HepG2 (cell line): ENCODE measurements around the gene VGLL4. TPM values are rescaled to one million over a fixed set of nuclear protein-coding genes. Genes with fewer than 3 reads are reported as not detected.

Experiments used
- BRCA1 ChIP-seq: sonication (generic); formaldehyde crosslinking; IDR thresholded peaks from 2 replicates; pipeline ENCODE4 v1.4.0; 2020; ENCODE audit warnings: missing genetic modification reagents
- CEBPG ChIP-seq: IDR thresholded peaks from 2 replicates; pipeline ENCODE4 v1.6.1; 2016
- CENPX ChIP-seq: sonication (generic); formaldehyde crosslinking; IDR thresholded peaks from 2 replicates; pipeline ENCODE4 v1.9.0; 2021; ENCODE audit warnings: mild to moderate bottlenecking, missing genetic modification reagents, moderate library complexity
- DMAP1 ChIP-seq: IDR thresholded peaks from 2 replicates; pipeline ENCODE4 v1.6.1; 2016
- ELF1 ChIP-seq: sonication (generic); formaldehyde crosslinking; IDR thresholded peaks from 2 replicates; pipeline ENCODE4 v1.4.0; 2020; ENCODE audit warnings: missing genetic modification reagents
- FOXO1 ChIP-seq: sonication (generic); formaldehyde crosslinking; IDR thresholded peaks from 2 replicates; pipeline ENCODE4 v1.4.0; 2020; ENCODE audit warnings: missing genetic modification reagents
- HDAC2 ChIP-seq: sonication (generic); formaldehyde crosslinking; IDR thresholded peaks from 2 replicates; pipeline ENCODE4 v1.4.0; 2020; ENCODE audit warnings: missing genetic modification reagents
- HOXD1 ChIP-seq: sonication (generic); formaldehyde crosslinking; IDR thresholded peaks from 2 replicates; pipeline ENCODE4 v1.5.0; 2020; ENCODE audit warnings: missing genetic modification reagents
- MLLT10 ChIP-seq: sonication (generic); formaldehyde crosslinking; IDR thresholded peaks from 2 replicates; pipeline ENCODE4 v1.4.0; 2020; ENCODE audit warnings: missing genetic modification reagents
- NCOA5 ChIP-seq: sonication (generic); formaldehyde crosslinking; IDR thresholded peaks from 2 replicates; pipeline ENCODE4 v1.4.0; 2020; ENCODE audit warnings: missing genetic modification reagents
- NFKB2 ChIP-seq: sonication (generic); formaldehyde crosslinking; IDR thresholded peaks from 2 replicates; pipeline ENCODE4 v1.4.0; 2020; ENCODE audit warnings: missing genetic modification reagents, borderline replicate concordance
- SIX4 ChIP-seq: sonication (generic); formaldehyde crosslinking; IDR thresholded peaks from 2 replicates; pipeline ENCODE4 v1.4.0; 2020; ENCODE audit warnings: missing genetic modification reagents
- SP4 ChIP-seq: sonication (generic); formaldehyde crosslinking; IDR thresholded peaks from 2 replicates; pipeline ENCODE4 v1.8.1; 2023; ENCODE audit warnings: mild to moderate bottlenecking, missing genetic modification reagents
- TP53 ChIP-seq: sonication (generic); formaldehyde crosslinking; conservative IDR thresholded peaks from 2 replicates; pipeline ENCODE4 v1.4.0; 2020; ENCODE audit warnings: missing genetic modification reagents
- XRCC5 ChIP-seq: fragments of 200-400 bp; formaldehyde crosslinking; optimal IDR thresholded peaks from 2 replicates; pipeline ENCODE3; 2017; ENCODE audit warnings: mild to moderate bottlenecking, low read length
- ZBTB14 ChIP-seq: sonication (generic); formaldehyde crosslinking; IDR thresholded peaks from 2 replicates; pipeline ENCODE4 v1.4.0; 2020; ENCODE audit warnings: missing genetic modification reagents
- ZFX ChIP-seq: sonication (generic); formaldehyde crosslinking; IDR thresholded peaks from 2 replicates; pipeline ENCODE4 v1.4.0; 2020; ENCODE audit warnings: mild to moderate bottlenecking, low read depth, missing genetic modification reagents, moderate library complexity
- ZMYM4 ChIP-seq: sonication (generic); formaldehyde crosslinking; IDR thresholded peaks from 2 replicates; pipeline ENCODE4 v1.8.1; 2023; ENCODE audit warnings: mild to moderate bottlenecking, missing genetic modification reagents
- ZNF296 ChIP-seq: sonication (generic); formaldehyde crosslinking; conservative IDR thresholded peaks from 2 replicates; pipeline ENCODE4 v1.5.0; 2020; ENCODE audit warnings: mild to moderate bottlenecking, missing genetic modification reagents
- ZNF766 ChIP-seq: sonication (generic); formaldehyde crosslinking; IDR thresholded peaks from 2 replicates; pipeline ENCODE4 v1.5.0; 2020; ENCODE audit warnings: missing genetic modification reagents, borderline replicate concordance
- ZNF773 ChIP-seq: sonication (generic); formaldehyde crosslinking; IDR thresholded peaks from 2 replicates; pipeline ENCODE4 v1.4.0; 2020; ENCODE audit warnings: missing genetic modification reagents, borderline replicate concordance
- ZNF776 ChIP-seq: sonication (generic); formaldehyde crosslinking; IDR thresholded peaks from 2 replicates; pipeline ENCODE4 v1.4.0; 2020; ENCODE audit warnings: mild to moderate bottlenecking, missing genetic modification reagents
- ZSCAN5A ChIP-seq: sonication (generic); formaldehyde crosslinking; IDR thresholded peaks from 2 replicates; pipeline ENCODE4 v1.8.0; 2022; ENCODE audit warnings: mild to moderate bottlenecking, missing genetic modification reagents, borderline replicate concordance
- polyA plus RNA-seq, 8 experiments: library from polyadenylated mRNA; depleted of rRNA in 3 of 8; stranded (reverse) in 7 of 8; unstranded in 1 of 8; fragments of >200 nt; fragmentation: Illumina TruSeq in 4 of 8; extraction: Trizol in 4 of 8; gene quantifications; 2 replicates each; pipeline versions ENCODE4 v1.2.1 to v1.2.3, GENCODE V29; 2011 to 2016; ENCODE audit warnings: low read depth in 4 of 8, missing spikeins in 1 of 8, mixed read lengths in 1 of 8; ENCODE audit not compliant: insufficient read depth in 1 of 8
- total RNA-seq, 5 experiments: library from RNA; depleted of rRNA; stranded (reverse); fragments of >200 nt; fragmentation: Illumina TruSeq; extraction: Trizol; gene quantifications; 2 replicates each; pipeline ENCODE4 v1.2.3, GENCODE V29; 2016; ENCODE audit warnings: low read depth in 1 of 5
- TF ChIP-seq, protein P1 (sequence below): sonication (generic); formaldehyde crosslinking; IDR thresholded peaks from 2 replicates; pipeline ENCODE4 v1.4.0; 2020; ENCODE audit warnings: missing genetic modification reagents, borderline replicate concordance
- TF ChIP-seq, protein P2 (sequence below): sonication (generic); formaldehyde crosslinking; IDR thresholded peaks from 2 replicates; pipeline ENCODE4 v1.5.1; 2020; ENCODE audit warnings: mild to moderate bottlenecking, missing genetic modification reagents, borderline replicate concordance

VGLL4 gene
- total and polyA plus RNA-seq, 2 of the 13 experiments (the other 11 are each of a cell fraction or from before 2014, with no cell fraction given) = 23.2 to 39.0 TPM

GRCh38 chr3:11643605-11644087 lies at the start of gene VGLL4 (continued):
- TF ChIP-seq ZNF296 (CRISPR knock-in tag) (no peak), SP4 (CRISPR knock-in tag) (no peak), ZFX (peak; percentile 64; the same call in 1 of the 2 replicates), ZMYM4 (CRISPR knock-in tag) (peak; percentile 65), ZNF773 (CRISPR knock-in tag) (0 out of 2 replicates have a peak, but pooled peaks have one; percentile 42), NFKB2 (CRISPR knock-in tag) (peak; percentile 66; the same call in 1 of the 2 replicates), XRCC5 (peak; percentile 87), ZBTB14 (CRISPR knock-in tag) (0 out of 2 replicates have a peak, but pooled peaks have one; percentile 7), SIX4 (CRISPR knock-in tag) (0 out of 2 replicates have a peak, but pooled peaks have one; percentile 35), ZNF766 (CRISPR knock-in tag) (0 out of 2 replicates have a peak, but pooled peaks have one; percentile 78), MLLT10 (CRISPR knock-in tag) (no peak), ELF1 (CRISPR knock-in tag) (peak; percentile 80), DMAP1 (CRISPR knock-in tag) (peak; percentile 54), TP53 (CRISPR knock-in tag) (no peak), ZSCAN5A (peak; percentile 66; the same call in 1 of the 2 replicates), FOXO1 (CRISPR knock-in tag) (0 out of 2 replicates have a peak, but pooled peaks have one; percentile 22), CENPX (CRISPR knock-in tag) (no peak), CEBPG (CRISPR knock-in tag) (0 out of 2 replicates have a peak, but pooled peaks have one; percentile 15), BRCA1 (CRISPR knock-in tag) (0 out of 2 replicates have a peak, but pooled peaks have one; percentile 45), ZNF776 (CRISPR knock-in tag) (no peak), HOXD1 (CRISPR knock-in tag) (no peak), NCOA5 (no peak), HDAC2 (CRISPR knock-in tag) (peak; percentile 61; the same call in 1 of the 2 replicates)
- TF ChIP-seq, protein P1, sequence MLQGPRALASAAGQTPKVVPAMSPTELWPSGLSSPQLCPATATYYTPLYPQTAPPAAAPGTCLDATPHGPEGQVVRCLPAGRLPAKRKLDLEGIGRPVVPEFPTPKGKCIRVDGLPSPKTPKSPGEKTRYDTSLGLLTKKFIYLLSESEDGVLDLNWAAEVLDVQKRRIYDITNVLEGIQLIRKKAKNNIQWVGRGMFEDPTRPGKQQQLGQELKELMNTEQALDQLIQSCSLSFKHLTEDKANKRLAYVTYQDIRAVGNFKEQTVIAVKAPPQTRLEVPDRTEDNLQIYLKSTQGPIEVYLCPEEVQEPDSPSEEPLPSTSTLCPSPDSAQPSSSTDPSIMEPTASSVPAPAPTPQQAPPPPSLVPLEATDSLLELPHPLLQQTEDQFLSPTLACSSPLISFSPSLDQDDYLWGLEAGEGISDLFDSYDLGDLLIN (CRISPR knock-in tag) = 0 out of 2 replicates have a peak, but pooled peaks have one; percentile 38
- TF ChIP-seq, protein P2, sequence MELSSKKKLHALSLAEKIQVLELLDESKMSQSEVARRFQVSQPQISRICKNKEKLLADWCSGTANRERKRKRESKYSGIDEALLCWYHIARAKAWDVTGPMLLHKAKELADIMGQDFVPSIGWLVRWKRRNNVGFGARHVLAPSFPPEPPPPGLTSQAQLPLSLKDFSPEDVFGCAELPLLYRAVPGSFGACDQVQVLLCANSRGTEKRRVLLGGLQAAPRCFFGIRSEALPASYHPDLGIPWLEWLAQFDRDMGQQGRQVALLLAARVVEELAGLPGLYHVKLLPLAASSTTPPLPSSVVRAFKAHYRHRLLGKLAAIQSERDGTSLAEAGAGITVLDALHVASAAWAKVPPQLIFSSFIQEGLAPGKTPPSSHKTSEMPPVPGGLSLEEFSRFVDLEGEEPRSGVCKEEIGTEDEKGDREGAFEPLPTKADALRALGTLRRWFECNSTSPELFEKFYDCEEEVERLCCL = 0 out of 2 replicates have a peak, but pooled peaks have one; percentile 19
